Endothelial cell of umbilical vein (primary cell): ENCODE measurements around the gene GALNT2. TPM values are rescaled to one million over a fixed set of nuclear protein-coding genes. Genes with fewer than 3 reads are reported as not detected.

Source experiments
- BruUV-seq: library from RNA; stranded (reverse); fragments of 400-500 nt; replicated peaks from 2 replicates; lab custom pipeline; 2021; lab: Mats Ljungman, UMichigan
- CTCF ChIA-PET: fragments of 300-600, 350-600 bp; sonication (Branson Sonifier 250); formaldehyde crosslinking; loops from one replicate; lab custom pipeline; 2021; ENCODE audit warnings: antibody characterized with exemption, inconsistent platforms; lab: Charles Lee
- POLR2A ChIA-PET: fragments of 300-600, 350-600 bp; sonication (Branson Sonifier 250); formaldehyde crosslinking; loops from one replicate; lab custom pipeline; 2021; ENCODE audit warnings: antibody characterized with exemption, inconsistent platforms; lab: Charles Lee
- DNase-seq: peaks from one replicate; pipeline ENCODE4 v3.0.0-alpha.2; 2011; ENCODE audit warnings: low read depth, low spot score
- FAIRE-seq: peaks from 2 replicates; lab custom pipeline; 2011; peaks lifted over from hg19 to GRCh38; lab: Jason Lieb, UNC
- H2AFZ ChIP-seq: 2 replicates; pipeline ENCODE4 v1.6.0; 2012; ENCODE audit warnings: low read depth, low read length, control low read depth, inconsistent platforms
- H3K27ac ChIP-seq: 2 replicates; pipeline ENCODE4 v1.5.1; 2011; ENCODE audit warnings: low read depth, mild to moderate bottlenecking, control low read depth, low read length, moderate library complexity; ENCODE audit not compliant: insufficient read depth
- H3K27me3 ChIP-seq, 2 experiments: 2 replicates each; pipeline versions ENCODE4 v1.6.0 to v1.6.1; 2011; ENCODE audit warnings: low read length in 2 of 2, mixed read lengths in 1 of 2; ENCODE audit not compliant: control insufficient read depth in 2 of 2, insufficient read depth in 2 of 2
- H3K36me3 ChIP-seq, 2 experiments: 2 replicates in 1 of 2; 3 replicates in 1 of 2; pipeline ENCODE4 v1.5.1; 2011; ENCODE audit warnings: low read length in 2 of 2, mild to moderate bottlenecking in 1 of 2, moderate library complexity in 1 of 2; ENCODE audit not compliant: control insufficient read depth in 2 of 2, insufficient read depth in 2 of 2; ENCODE audit errors: extremely low read depth in 1 of 2
- H3K4me1 ChIP-seq: 3 replicates; pipeline ENCODE4 v1.5.1; 2011; ENCODE audit warnings: mild to moderate bottlenecking, low read length; ENCODE audit not compliant: control insufficient read depth, insufficient read depth; ENCODE audit errors: extremely low read depth
- H3K4me2 ChIP-seq: 2 replicates; pipeline ENCODE4 v1.6.1; 2011; ENCODE audit warnings: low read length, control low read depth, mixed read lengths; ENCODE audit not compliant: insufficient read depth
- H3K4me3 ChIP-seq, 3 experiments: fragments of 200-600 bp in 1 of 3; sonication (generic), shearing (Covaris generic) in 1 of 3; replicated peaks in 1 of 3; 2 replicates each; pipeline ENCODE4 v1.5.1; 2011 to 2016; ENCODE audit warnings: control low read depth in 3 of 3, low read length in 3 of 3, mild to moderate bottlenecking in 2 of 3, inconsistent platforms in 1 of 3, low read depth in 1 of 3, moderate library complexity in 1 of 3; ENCODE audit not compliant: insufficient read depth in 1 of 3
- H3K79me2 ChIP-seq: 2 replicates; pipeline ENCODE4 v1.6.0; 2012; ENCODE audit warnings: low read length, inconsistent platforms; ENCODE audit not compliant: control insufficient read depth, insufficient read depth
- H3K9ac ChIP-seq: replicated peaks from 2 replicates; pipeline ENCODE3; 2011; ENCODE audit warnings: low read length, control low read depth; ENCODE audit not compliant: insufficient read depth; ENCODE audit errors: extremely low read depth
- H3K9me1 ChIP-seq: replicated peaks from 3 replicates; pipeline ENCODE4 v1.6.0; 2011; ENCODE audit warnings: mild to moderate bottlenecking, low read length; ENCODE audit not compliant: control insufficient read depth, insufficient read depth; ENCODE audit errors: extremely low read depth
- H3K9me3 ChIP-seq: replicated peaks from 2 replicates; pipeline ENCODE4 v1.5.1; 2012; ENCODE audit warnings: low read length, inconsistent platforms; ENCODE audit not compliant: control insufficient read depth, insufficient read depth
- H4K20me1 ChIP-seq: replicated peaks from 2 replicates; pipeline ENCODE3; 2011; ENCODE audit warnings: mild to moderate bottlenecking, low read length; ENCODE audit not compliant: control insufficient read depth, insufficient read depth; ENCODE audit errors: extremely low read depth
- EZH2 ChIP-seq: IDR thresholded peaks from 2 replicates; pipeline ENCODE4 v1.6.1; 2012; ENCODE audit warnings: borderline replicate concordance, low read depth, mild to moderate bottlenecking, moderate library complexity, low read length, inconsistent platforms; ENCODE audit not compliant: severe bottlenecking
- FOS ChIP-seq: IDR thresholded peaks from 2 replicates; pipeline ENCODE4 v1.6.1; 2011; ENCODE audit warnings: mild to moderate bottlenecking, low read length, moderate library complexity, borderline replicate concordance; ENCODE audit not compliant: insufficient read depth
- GATA2 ChIP-seq: IDR thresholded peaks from 2 replicates; pipeline ENCODE4 v1.7.0; 2011; ENCODE audit warnings: low read depth, mild to moderate bottlenecking, moderate library complexity, mixed read lengths, low read length; ENCODE audit not compliant: insufficient read length, insufficient read depth
- JUN ChIP-seq: IDR thresholded peaks from 2 replicates; pipeline ENCODE4 v1.6.1; 2011; ENCODE audit warnings: borderline replicate concordance, low read depth; ENCODE audit not compliant: insufficient read length, insufficient read depth
- MYC ChIP-seq: IDR thresholded peaks from one replicate; pipeline ENCODE4 v1.6.1; 2011; ENCODE audit warnings: mild to moderate bottlenecking, low read depth, low read length
- POLR2A ChIP-seq: IDR thresholded peaks from 2 replicates; pipeline ENCODE4 v1.6.1; 2012; ENCODE audit warnings: low read depth, mild to moderate bottlenecking, control low read depth, low read length
- POLR2AphosphoS5 ChIP-seq: IDR thresholded peaks from 2 replicates; pipeline ENCODE4 v1.6.1; 2012; ENCODE audit warnings: low read depth, mild to moderate bottlenecking, control low read depth, low read length, moderate library complexity; ENCODE audit not compliant: insufficient read depth
- dilution Hi-C: fragments of 300-500 bp; cut with MboI; formaldehyde crosslinking; loops from one replicate; pipeline ENCODE4 v1.15.0; 2019; ENCODE audit warnings: low sequenced_read_pairs; ENCODE audit not compliant: extremely low pct_ligation_motif_present
- intact Hi-C: fragments of 100-400 bp; cut with micrococcal nuclease; formaldehyde crosslinking; loops from one replicate; pipeline ENCODE4 v1.10.0; 2022
- polyA plus RNA-seq, 4 experiments: library from polyadenylated mRNA; depleted of rRNA in 3 of 4; stranded (reverse) in 3 of 4; unstranded in 1 of 4; fragments of >200 nt; gene quantifications; 2 replicates each; pipeline versions ENCODE4 v1.2.1 to v1.2.3, GENCODE V29; 2011 to 2012; ENCODE audit warnings: missing spikeins in 1 of 4
- total RNA-seq: library from RNA; stranded (reverse); gene quantifications from 2 replicates; pipeline ENCODE4 v1.2.3, GENCODE V29; 2021
- TF ChIP-seq, protein P1 (sequence below): IDR thresholded peaks from 2 replicates; pipeline ENCODE4 v1.6.1; 2011; ENCODE audit not compliant: insufficient read depth, insufficient read length
- TF ChIP-seq, protein P2 (sequence below), 2 donors: IDR thresholded peaks; 1 replicate in 1 of 2; 2 replicates in 1 of 2; pipeline ENCODE4 v1.5.1; 2011; ENCODE audit warnings: low read length in 2 of 2, mild to moderate bottlenecking in 2 of 2, moderate library complexity in 2 of 2, control low read depth in 1 of 2, inconsistent platforms in 1 of 2, low read depth in 1 of 2; ENCODE audit not compliant: insufficient read depth in 1 of 2; ENCODE audit errors: extremely low read depth in 1 of 2

The GALNT2 gene
- total and polyA plus RNA-seq, 2 donors (not counting 3 experiments of a cell fraction or from before 2014, with no cell fraction given) = 56.3 to 77.5 TPM

DNA sequence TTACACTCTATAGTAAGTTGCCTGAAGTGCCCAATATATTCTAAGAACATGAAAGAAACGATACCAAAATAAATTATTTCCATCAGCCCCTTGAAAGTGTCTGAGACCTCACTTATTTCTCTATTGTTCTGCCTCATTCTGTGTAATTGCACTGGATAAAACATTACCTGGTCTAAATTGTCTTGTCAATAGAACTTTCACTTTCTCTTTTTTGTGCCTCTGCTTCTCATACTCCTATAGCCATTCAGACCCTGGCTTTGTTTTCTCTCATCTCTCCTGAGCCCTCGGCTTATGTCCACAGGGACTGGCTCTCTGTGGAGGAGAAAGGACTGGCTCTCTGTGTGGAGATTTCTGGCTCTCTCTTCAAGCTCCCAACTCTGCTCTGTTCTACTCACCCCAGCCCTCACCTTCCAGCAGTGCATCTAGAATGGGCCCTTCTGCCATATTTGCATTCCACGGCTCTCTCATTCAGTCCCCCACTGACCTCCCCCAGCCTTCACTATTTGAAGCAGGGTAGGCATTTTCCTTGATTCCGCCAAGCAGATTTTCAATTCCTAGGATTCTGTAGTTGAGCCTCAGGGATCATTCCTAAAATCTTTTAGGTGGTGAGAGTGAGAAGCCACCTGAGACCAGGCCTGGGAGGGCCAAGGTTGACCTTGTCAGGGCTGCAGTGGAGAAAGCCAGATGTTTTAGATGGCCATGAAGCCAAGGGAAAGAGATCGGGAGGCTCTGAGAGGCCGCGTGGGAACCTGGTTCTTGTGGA lies 15.9 kb upstream of the GALNT2 start:
- Histone ChIP-seq H2AFZ (no peak overlapping the region), H3K36me3 (no peaks in the 10 kb centered on the region), H3K9me3 (no peaks in the 10 kb centered on the region), H3K4me1 (no peaks in the 10 kb centered on the region), H3K27ac (no peak overlapping the region), H3K4me2 (no peak overlapping the region), H3K79me2 (no peaks in the 10 kb centered on the region), H3K4me3 (no peak overlapping the region), H4K20me1 (no peaks in the 10 kb centered on the region), H3K9me1 (no peaks in the 10 kb centered on the region), H3K9ac (no peak overlapping the region), H3K27me3 (peaks cover 2 to 11% of the 10 kb centered on the region in 2 experiments)
- FAIRE-seq (no peak), DNase-seq (no peak)
- intact Hi-C loops (no loop called here), dilution Hi-C loops (no loop called here)
- no TSS peak for BruUV-seq
- TF ChIP-seq JUN = no peak
- TF ChIP-seq, protein P1, sequence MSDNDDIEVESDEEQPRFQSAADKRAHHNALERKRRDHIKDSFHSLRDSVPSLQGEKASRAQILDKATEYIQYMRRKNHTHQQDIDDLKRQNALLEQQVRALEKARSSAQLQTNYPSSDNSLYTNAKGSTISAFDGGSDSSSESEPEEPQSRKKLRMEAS = no peak
- TF ChIP-seq, protein P2, sequence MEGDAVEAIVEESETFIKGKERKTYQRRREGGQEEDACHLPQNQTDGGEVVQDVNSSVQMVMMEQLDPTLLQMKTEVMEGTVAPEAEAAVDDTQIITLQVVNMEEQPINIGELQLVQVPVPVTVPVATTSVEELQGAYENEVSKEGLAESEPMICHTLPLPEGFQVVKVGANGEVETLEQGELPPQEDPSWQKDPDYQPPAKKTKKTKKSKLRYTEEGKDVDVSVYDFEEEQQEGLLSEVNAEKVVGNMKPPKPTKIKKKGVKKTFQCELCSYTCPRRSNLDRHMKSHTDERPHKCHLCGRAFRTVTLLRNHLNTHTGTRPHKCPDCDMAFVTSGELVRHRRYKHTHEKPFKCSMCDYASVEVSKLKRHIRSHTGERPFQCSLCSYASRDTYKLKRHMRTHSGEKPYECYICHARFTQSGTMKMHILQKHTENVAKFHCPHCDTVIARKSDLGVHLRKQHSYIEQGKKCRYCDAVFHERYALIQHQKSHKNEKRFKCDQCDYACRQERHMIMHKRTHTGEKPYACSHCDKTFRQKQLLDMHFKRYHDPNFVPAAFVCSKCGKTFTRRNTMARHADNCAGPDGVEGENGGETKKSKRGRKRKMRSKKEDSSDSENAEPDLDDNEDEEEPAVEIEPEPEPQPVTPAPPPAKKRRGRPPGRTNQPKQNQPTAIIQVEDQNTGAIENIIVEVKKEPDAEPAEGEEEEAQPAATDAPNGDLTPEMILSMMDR (IDR thresholded peaks at IDR 0.05; ENCODE audit: extremely low read depth in 1 of 2, insufficient read depth in 1 of 2, low read depth in 1 of 2, low read length in 2 of 2) = no peak
- no peak for TF ChIP-seq FOS
- no peak for TF ChIP-seq GATA2
- TF ChIP-seq POLR2AphosphoS5 = no peak
- no peak for TF ChIP-seq MYC
- TF ChIP-seq POLR2A = no peak
- TF ChIP-seq EZH2 = no peak
- POLR2A ChIA-PET = interaction anchor here (0.6 kb wide), 1 partner anchor 82 kb away, joined by 5 read pairs; no protein-coding TSS in a partner anchor
- CTCF ChIA-PET = interaction anchor here (1.1 kb wide), 1 partner anchor 10 kb away, joined by 3 read pairs; no protein-coding TSS in a partner anchor
